PFSK-1 (cell line): ENCODE results near the gene COL23A1.

Experiments
- POLR2AphosphoS5 ChIP-seq: IDR thresholded peaks from 2 replicates; pipeline ENCODE4 v1.6.1; 2012; ENCODE audit warnings: low read depth, mild to moderate bottlenecking, control low read depth, low read length, moderate library complexity
- REST ChIP-seq, 2 experiments: IDR thresholded peaks; 2 replicates each; pipeline versions ENCODE4 v1.6.1 to v1.8.0; 2011 to 2012; ENCODE audit warnings: low read depth in 2 of 2, low read length in 2 of 2, control low read depth in 1 of 2, inconsistent platforms in 1 of 2, mild to moderate bottlenecking in 1 of 2, moderate library complexity in 1 of 2; ENCODE audit not compliant: insufficient read depth in 1 of 2
- TAF1 ChIP-seq: IDR thresholded peaks from 2 replicates; pipeline ENCODE4 v1.6.1; 2012; ENCODE audit warnings: low read length, control low read depth, borderline replicate concordance; ENCODE audit not compliant: insufficient read depth

GRCh38 chr5:178241231-178241663, 348.9 kb downstream of the COL23A1 start:
- no peak for TF ChIP-seq TAF1
- no peak for TF ChIP-seq POLR2AphosphoS5
- no peak for TF ChIP-seq REST (IDR thresholded peaks at IDR 0.05; ENCODE audit: insufficient read depth in 1 of 2, low read depth in 2 of 2, low read length in 2 of 2)
